NCI-H774 (cell line): ENCODE results near the gene ZNF264.
"Not testable (repeated sequence)": the region's sequence is repeated elsewhere in the genome, so short reads cannot be mapped to it uniquely, and the experiment has no call there.

ENCODE experiments used
- DNase-seq: peaks from one replicate; lab custom pipeline; 2025; lab: John Stamatoyannopoulos, UW

The ZNF264 gene

GRCh38 chr19:57191141-57192076, at the start of gene ZNF264:
Gene ZNF264 (plus strand): TSS chr19:57191500. CDS start chr19:57191914, 414 bp downstream.
- peak; percentile 80 for DNase-seq

- DNase-seq = no peak
Measured at GRCh38 chr19:57141699-57142098, 49.6 kb upstream of the ZNF264 start.

- DNase-seq = no peak
Measured at GRCh38 chr19:57152921-57153320, 38.4 kb upstream of the ZNF264 start.

GRCh38 chr19:57161985-57162539, 29.2 kb upstream of the ZNF264 start:
- no peak for DNase-seq

GRCh38 chr19:57165846-57166245, 25.5 kb upstream of the ZNF264 start:
- no peak for DNase-seq

GRCh38 chr19:57167385-57167784, 23.9 kb upstream of the ZNF264 start, which contains the start of gene DUXA:
Gene DUXA (minus strand): TSS chr19:57167485. CDS start chr19:57167443, 42 bp downstream.
- no peak for DNase-seq

GRCh38 chr19:57171551-57172081, 19.7 kb upstream of the ZNF264 start:
- DNase-seq = peak; percentile 5

GRCh38 chr19:57190301-57190700, 999 bp upstream of the ZNF264 start:
- no peak for DNase-seq

- no peak for DNase-seq
Measured at GRCh38 chr19:57192077-57192420, 749 bp downstream of the ZNF264 start.

- DNase-seq = no peak
Measured at GRCh38 chr19:57192993-57193392, 1.7 kb downstream of the ZNF264 start.

- DNase-seq = not testable (repeated sequence)
Measured at GRCh38 chr19:57197874-57198273, 6.6 kb downstream of the ZNF264 start.

- no peak for DNase-seq
Measured at GRCh38 chr19:57202160-57202559, 10.9 kb downstream of the ZNF264 start.

- no peak for DNase-seq
Measured at GRCh38 chr19:57210381-57210780, 19.1 kb downstream of the ZNF264 start.

- no peak for DNase-seq
Measured at GRCh38 chr19:57212109-57212508, 20.8 kb downstream of the ZNF264 start.

GRCh38 chr19:57227502-57227901, 36.2 kb downstream of the ZNF264 start:
- DNase-seq = no peak

GRCh38 chr19:57231686-57232085, 40.4 kb downstream of the ZNF264 start:
- DNase-seq = no peak

GRCh38 chr19:57233207-57233606, 41.9 kb downstream of the ZNF264 start:
- DNase-seq = no peak

- no peak for DNase-seq
Measured at GRCh38 chr19:57239982-57240310, 48.6 kb downstream of the ZNF264 start.

GRCh38 chr19:57240311-57241090, 49.2 kb downstream of the ZNF264 start, which contains the start of gene ZNF805:
Gene ZNF805 (plus strand): TSS chr19:57240632. CDS start chr19:57240892, 260 bp downstream.
- DNase-seq = peak; percentile 90

- DNase-seq = no peak
Measured at GRCh38 chr19:57241176-57241575, 49.9 kb downstream of the ZNF264 start.

GRCh38 chr19:57242821-57243220, 51.5 kb downstream of the ZNF264 start:
- no peak for DNase-seq

GRCh38 chr19:57244513-57244912, 53.2 kb downstream of the ZNF264 start:
- no peak for DNase-seq
